ENCODE data around the gene ALG14.
A peak's percentile ranks its signal among the peaks of the same experiment; 100 is the strongest.
"Not testable (repeated sequence)": the region's sequence is repeated elsewhere in the genome, so short reads cannot be mapped to it uniquely, and the experiment has no call there.

Gene ALG14

DNA sequence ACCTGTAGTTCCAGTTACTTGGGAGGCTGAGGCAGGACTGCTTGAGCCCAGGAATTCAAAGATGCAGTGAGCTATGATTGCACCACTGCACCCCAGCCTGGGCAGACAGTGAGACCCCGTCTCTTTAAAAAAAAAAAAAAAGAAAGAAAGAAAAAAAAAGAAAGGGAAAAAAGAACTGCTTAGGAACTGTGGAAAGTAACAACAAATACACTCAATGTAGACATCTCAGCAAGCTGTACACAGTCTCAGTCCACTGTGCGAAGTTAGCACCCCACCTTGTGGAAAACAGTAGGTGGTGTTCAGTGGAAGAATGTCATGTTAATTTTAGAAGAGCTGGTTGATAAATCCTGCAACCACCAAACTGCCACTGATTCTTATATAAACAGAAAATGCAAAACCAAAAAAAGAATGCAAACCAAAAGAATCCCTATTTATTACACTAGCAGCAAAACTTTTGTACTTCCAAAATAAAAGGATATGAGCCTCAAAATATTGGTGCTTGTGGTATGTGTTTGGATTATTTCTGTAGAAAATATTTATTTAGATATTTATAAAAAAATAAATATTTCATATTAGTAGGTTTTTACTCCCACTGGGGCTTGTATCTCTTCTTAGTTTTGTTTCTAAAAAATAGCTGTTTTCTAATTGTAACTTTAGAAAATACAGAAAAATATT lies 31.1 kb downstream of the ALG14 start:
- DNase-seq (ENCODE audit: low spot score) = peak; percentile 59

DNA sequence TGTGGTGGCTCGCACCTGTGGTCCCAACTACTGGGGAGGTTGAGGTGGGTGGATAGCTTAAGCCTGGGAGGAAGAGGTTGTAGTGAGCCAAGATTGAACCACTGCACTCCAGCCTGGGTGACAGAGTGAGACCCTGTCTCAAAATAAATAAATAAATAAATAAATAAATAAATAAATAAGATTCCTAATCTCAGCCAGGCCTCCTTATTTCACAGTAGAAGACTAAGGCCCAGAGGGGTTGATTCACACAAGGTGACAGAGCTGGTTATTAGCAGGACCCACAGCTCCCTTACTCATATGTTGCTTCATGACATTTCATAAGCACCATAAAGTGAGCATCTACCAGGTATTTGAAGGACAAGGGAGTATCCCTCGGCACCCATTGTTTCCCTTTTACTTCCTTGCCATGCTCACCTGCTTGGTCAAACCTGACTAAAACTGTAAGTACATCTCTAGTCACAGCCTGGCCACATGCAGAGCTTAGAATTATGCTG lies 32.7 kb downstream of the ALG14 start:
- no peak for DNase-seq (ENCODE audit: low spot score)

DNA sequence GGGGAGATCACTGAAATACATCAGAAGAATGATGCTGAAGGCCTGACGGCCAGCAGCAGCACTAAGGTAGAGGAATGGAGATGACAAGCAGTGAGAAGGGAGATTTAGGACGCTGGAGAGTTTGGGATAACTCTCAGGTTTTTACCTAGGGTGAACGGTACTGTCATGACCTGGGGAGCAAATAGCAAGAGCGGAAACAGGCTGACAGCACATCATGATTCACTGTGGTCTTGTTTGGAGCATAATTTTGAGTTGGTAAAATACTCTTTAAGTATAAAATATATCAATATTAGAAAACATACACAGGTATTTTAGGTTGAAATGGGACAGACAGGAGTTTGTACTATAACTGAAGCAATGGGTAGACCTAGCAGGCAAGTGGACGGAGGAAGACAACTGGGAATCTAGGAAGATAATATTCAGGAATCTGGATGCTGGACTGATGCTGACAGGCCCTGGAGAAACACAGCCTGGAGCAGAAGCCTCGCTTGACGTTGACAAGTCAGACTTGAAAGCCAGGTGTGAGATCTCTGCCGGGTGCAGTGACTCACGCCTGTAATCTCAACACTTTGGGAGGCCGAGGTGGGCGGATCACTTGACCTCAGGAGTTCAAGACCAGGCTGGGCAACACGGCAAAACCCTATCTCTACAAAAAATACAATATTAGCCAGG lies 33.3 kb downstream of the ALG14 start:
- no peak for DNase-seq (ENCODE audit: low spot score)

DNA sequence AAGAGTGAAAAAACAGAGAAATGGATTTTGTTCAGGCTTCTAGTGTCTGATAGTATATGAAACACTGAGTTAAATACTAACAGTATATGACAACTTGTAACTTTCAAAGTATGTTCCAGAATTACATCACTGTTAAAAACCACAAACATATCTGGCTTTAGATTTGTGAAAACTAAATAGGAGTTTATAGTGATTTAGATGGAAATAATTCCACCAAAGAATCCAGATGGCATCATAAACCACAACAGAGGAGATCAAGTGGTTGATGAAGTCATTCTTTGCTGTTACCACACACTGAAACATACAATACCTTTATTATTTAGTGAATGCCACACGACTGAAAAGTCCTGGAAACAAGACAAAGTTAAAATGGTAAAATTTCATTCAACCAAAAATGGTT lies 37.2 kb downstream of the ALG14 start:
- DNase-seq (ENCODE audit: low spot score) = peak; percentile 52

DNA sequence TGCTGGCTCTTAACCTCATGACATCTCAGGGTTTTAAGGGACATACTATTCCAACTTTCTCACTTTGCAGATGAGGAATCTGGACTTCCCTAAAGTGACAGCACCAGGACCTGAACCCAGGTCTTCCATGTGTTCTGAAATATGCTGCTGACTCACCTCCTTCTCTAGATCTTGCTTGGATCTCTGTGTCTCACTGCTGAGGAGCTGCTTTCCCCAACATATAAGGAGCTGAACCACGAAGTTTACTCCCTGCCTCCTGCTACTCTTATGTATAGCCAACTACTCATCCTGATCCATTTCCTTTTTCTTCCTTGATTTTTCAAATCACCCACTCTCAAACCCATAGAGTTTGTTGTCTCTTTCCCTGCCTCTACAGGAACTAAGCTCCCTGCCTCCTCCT lies 38.2 kb downstream of the ALG14 start:
- DNase-seq (ENCODE audit: low spot score) = no peak

DNA sequence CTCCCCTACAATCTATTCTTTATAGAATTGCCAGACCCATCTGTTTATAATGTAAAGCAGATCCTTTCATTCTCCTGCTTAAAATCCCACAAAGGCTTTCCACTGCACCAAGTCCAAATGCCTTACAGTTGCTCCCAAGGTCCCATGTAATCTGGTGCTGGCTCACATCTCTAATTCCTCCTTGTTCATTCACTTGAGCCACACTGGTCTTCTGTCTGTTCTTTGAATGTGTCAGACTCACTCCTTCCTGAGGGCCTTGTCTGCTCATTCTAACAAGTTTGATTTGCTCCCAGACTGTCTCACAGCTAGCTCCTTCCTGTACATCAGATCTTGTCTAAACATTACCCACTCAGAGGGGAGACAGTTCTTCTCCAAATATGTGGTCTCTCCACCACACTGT lies 38.9 kb downstream of the ALG14 start:
- peak; percentile 3 for DNase-seq (ENCODE audit: low spot score)

DNA sequence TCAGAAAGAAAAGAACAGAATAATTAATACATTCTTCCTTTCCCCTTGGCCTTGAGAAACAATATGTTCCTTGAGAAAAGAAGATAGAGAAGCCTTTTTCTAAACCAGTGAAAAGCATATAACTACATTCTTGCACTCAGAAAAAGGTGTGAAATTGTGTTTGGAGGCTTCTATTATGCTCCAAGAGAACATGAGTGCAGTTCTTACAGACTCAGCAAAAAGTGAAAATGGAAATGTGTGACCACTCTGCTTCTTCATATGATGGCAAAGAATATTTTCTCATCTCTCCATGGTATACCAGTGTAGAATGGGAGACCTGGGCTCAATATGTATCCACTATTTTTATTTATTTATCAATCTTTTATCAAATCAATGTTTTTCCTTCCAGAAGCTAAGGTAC lies 43.2 kb downstream of the ALG14 start:
- DNase-seq (ENCODE audit: low spot score) = no peak

DNA sequence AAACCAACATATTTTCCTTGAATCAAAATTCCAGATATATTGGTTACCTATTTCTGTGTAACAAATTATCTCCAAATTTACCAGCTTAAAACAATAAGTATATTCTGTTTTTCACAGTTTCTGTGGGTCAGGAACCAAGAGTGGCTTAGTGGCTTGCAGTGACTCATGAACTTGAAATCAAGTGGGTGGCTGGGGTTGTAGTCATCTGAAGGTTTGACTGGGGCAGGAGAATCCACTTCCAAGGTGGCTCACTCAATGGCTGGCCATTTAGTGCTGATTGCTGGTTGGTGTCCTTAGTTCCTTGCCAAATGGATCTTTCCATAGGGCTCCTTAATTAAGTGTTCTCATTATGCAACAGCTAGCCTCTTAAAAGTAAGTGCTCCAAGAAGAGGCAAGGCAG lies 43.8 kb downstream of the ALG14 start:
- DNase-seq (ENCODE audit: low spot score) = no peak

DNA sequence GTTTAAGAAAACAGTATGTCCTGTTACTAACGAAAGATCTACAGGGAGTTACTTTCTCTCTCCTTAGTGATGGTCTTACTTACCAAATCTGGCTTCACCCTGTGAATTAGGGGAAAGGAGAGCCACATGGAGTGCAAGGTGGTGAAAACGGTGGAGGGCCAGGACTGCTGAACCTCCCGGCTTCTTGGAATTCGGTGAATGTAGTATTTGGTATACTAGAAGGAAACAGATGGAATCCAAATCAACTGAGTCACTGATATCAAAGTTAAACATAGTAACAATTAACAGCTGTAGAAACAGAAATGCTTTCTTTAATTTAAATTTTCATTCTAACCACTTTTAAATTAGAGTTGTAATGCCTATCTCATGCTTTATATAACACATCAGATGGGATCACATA lies 45.7 kb downstream of the ALG14 start:
- no peak for DNase-seq (ENCODE audit: low spot score)

DNA sequence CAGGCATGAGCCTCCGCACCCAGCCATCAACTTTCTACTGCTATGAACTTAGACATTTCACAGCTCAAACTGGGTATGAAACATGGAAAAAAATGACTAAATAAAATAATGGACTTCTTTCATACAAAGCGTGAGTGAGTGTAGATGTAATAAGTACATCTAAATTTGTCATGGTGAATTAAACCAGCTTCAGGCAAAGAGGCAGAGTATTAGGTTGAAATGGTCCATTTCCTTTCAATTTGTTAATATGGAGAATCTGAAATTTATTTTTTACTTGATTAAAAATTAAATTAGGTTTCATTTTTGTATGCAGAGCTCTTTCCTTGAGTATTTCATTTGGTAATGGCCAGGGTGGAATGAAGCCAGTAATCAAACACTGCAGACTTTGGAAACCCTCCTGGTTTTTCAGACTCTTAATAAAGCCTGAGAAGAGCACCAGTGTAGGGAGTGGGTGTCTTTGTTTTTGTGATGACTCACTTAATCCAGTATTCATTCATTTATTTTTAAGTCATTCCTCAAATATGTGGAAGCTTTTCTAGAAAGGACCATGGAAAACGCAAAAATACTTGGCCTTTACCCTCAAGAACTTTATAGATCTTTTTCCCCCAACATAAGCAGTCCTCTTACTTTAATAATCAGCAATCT lies 49.2 kb downstream of the ALG14 start:
- peak; percentile 27 for DNase-seq (ENCODE audit: low spot score)

DNA sequence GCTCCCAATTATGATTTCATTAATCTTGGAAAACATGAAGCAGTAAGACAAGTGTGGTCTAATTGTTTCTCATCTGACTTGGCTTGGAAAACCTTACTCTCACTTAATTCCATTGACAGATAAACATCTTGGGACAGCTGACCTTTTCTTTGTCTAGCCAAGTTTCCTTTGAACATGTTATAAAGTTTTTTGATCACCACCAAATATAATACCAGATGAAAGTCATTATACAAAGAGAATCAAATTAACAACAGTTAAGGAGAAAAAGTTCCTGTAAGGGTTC lies 50.2 kb downstream of the ALG14 start:
- no peak for DNase-seq (ENCODE audit: low spot score)

DNA sequence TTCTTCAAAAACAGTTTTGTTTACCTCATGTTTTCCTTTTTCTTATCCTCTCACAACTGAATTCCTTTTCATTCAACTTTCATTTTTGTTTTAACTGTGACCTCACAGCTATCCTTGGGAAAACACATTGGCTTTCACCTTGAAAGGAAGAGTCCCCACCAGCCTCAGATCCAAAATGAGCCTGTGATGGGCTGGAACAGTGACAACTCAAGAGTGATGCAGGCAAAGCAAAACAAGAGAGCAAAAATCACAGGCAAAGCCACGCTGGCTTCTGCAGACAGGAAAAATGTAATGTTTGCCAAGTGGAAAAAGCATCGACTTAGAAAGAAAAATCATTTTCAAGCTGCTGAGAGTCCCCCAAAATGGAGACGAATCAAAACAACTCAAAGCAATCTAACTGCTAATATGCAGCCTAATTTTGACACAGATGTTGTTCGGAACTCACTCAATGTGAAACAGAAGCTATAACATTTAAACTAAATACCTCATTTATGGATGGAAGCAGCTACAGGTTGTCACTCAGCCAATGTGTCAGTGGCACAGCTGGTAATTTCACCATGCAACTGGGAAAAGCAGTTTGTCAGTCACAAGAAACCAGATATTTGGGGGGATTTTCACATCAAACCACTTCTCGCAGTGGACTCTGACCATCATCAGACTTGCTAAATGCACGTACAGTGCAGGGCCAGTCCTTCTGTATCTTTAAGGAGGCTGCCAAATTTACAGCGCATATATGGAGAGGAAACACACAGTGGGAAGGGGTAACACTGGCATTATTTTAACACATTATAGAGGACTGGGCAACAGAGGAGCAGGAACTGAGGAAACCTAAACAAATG lies 50.7 kb downstream of the ALG14 start:
- DNase-seq (ENCODE audit: low spot score) = no peak

DNA sequence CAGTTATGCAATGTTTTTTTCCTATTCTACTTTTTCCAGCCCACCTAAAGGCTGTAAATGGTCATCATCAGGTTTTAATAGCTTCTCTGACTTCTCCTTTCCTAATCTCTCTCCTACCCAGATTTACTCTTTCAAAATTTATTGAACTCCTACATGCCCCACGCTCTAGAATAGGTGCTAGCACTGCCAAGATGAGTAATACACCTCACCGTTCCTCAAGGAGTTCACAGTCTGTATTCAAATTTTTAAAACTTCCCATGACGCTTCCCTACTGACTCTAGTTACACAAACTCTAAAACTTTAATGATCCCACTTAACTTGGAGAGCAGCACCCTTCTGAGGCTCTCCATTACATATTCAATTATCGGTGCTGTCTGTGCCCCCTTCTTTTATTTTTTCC lies 51.6 kb downstream of the ALG14 start:
- DNase-seq (ENCODE audit: low spot score) = no peak

DNA sequence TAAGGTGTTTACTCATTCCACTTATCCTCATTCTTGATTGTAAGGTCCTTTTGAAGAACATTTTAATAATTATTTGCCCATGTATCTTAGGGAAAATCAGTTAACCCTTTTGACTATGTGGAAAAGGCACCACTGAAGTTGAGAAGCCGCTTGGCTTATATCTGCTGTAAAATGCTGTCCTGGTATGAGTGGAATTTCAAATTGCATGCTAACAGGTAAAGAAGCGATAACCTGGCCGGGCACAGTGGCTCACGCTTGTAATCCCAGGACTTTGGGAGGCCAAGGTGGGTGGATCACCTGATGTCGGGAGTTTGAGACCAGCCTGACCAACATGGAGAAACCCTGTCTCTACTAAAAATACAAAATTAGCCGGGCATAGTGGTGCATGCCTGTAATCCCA lies 53.3 kb downstream of the ALG14 start:
- not testable (repeated sequence) for DNase-seq (ENCODE audit: low spot score)

DNA sequence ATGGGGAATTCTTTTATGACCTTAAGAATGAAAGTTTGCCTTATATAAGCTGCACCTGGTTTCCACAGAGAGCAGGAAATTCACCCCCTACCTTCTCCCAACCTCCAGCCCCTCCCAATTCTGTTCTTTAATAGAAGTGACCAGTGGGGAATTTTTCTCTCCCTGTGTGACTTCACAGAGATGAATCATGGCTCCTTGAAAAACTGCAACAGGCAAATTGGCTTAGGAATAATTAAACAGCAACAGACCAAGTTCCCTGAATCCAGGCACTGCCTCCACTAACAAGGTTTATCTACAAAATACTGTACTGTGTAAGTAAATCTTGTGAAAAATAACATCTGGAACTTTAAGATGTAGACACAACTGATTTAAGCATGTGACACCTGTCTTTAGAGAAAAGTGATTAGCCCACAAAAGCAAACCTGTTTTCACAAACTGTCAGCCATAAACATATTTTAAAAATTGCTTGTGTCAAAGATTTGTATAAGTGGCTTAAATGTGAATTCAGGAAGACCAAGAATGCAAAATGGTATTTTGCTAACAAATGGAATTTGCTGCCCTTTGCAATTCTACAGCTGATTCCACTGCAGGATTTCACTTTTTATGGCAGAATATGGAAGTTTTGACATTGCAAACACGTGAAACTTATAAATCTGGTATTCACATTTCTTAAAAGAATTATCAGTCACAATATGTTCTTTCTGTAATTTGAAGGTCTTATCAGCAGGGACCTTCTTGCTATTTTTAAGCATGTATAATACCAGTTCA lies 54.0 kb downstream of the ALG14 start:
- no peak for DNase-seq (ENCODE audit: low spot score)

DNA sequence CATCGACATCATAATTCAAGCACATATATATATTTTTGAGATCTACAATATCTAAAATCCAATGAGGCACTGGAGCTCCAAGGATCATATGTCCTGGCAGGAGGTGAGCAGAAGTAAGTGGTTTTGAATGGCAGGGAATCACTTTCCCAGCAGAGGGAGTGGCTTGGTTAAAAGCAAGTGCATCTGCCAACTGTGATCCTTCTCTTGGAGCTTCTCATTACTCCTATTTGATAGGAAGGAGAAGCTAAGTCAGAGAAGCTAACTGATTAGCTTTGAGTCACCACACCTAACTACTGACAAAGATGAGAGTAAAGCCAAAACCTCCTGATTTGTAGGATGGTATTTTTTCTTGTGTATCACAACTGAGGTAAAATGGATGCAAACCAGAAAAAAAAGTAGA lies 55.0 kb downstream of the ALG14 start:
- no peak for DNase-seq (ENCODE audit: low spot score)

DNA sequence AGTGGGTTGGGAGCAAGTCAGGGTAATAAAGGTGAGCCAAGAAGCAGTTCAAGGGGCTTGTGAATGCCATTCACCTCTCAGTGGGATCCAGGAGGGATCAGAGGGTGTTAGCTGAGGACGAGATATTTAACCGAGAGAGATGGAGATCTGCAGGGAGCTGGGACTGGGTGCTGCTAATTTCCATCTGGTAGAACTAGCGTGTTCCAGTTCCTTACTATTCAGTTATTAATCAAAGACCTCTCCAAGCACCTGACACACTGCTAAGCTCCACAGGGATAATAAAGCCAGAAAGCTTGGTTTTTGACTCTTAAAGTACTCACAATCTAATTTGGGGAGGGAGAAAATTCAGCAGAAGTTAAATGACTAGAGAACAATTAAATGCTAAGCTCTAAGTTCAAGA lies 57.7 kb downstream of the ALG14 start:
- DNase-seq (ENCODE audit: low spot score) = no peak

DNA sequence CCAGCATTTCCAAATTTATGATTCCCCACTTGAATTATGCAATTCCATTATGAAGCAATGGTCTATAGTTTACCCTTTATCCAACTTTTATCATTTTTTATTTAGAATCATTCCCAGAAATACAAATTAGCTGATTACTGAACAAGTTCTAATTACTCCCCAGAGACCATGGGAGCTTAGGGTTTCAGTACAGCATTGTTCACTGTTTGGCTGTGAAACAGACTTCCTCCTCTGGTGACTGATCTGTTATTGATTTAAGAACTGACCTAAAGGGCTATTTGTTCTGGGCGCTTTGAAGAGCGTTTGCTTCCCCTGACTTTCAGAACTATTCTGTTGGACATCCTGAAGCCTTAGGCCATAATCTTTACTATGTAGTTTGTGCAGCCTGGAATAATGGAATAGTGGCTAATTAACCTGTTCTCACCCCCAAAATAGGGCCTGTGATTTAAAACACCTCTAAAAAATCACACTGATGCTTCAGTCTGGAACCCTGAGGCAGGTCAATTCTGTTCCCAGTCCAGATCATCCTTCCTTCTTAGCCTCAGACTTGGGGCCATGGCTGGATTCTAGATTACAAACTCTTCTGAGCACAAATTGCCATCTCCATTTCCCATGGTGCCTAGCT lies 58.7 kb downstream of the ALG14 start:
- DNase-seq (ENCODE audit: low spot score) = peak; percentile 42

DNA sequence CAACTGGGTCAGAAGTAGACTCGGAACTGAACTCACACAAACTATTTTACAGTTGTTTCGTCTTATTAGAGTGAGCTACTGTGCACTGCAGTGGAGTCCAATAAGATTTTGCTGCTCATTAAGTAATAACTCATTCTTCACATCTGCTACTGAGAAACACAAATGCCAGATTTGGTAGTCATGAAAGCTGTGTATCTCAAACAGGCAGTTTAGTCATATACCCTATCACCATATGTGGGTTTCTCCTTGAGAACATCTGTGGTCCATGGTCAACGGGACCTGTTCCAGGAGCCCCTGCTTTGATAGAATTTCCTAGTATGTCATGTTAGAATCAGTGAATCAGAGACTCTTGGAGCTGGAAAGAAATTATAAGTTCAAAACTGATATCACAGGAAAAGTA lies 60.4 kb downstream of the ALG14 start:
- no peak for DNase-seq (ENCODE audit: low spot score)

DNA sequence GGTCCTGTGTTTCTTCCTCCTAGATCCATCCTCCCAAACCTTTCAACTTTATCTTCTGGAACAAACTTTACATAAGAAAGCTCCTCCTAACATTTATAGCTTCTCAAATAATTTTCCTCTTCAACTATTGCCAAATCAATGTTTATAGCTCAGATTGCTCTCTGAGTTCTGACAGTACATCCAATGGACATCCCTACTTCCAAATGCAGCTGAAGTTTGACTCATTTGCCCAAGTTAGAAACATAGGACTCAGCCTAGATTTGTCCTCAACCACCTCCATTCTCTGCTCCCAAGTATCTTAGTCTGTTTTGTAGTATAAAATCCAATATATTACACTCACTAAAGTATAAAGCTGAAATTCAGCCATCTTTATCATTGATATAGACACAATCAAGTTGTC lies 62.6 kb downstream of the ALG14 start:
- DNase-seq (ENCODE audit: low spot score) = no peak

DNA sequence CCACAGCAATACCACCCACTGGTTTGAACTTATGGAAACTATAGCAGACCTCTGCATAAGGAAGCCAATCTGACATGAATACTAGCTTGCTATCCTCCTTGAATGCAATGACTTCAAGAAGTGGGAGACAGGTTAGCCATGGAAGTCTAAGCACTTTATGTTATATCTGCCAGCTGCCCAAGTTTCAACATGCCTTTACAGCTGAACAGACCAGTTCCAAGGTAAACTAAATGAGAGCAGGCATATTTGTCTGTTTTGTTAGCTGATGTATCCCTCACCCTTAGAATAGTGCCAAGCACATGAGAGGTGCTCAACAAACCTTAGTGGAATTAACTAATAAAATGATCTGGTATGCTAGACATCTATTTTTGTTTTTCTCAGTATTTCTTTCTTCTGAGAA lies 65.1 kb downstream of the ALG14 start:
- DNase-seq (ENCODE audit: low spot score) = no peak

DNA sequence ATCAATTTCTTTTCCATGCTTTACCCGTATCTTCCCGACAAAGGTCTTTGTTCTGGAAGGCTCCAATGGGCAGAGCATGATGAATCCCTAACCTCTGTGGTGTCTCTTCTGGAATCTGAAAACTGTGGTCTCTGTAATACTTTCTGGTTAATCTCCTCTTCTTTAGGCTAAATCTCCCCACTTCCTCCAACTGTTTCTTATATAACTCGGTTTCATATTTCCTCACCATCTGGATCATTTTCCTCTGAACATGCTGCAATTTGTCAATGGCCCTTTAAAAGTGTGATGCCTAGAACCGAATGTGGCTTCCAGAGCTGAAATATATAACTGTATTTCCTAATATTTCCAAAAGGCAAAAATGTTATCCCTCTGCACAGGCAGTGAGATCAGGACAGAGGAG lies 66.1 kb downstream of the ALG14 start:
- DNase-seq (ENCODE audit: low spot score) = no peak
